Measurements from ENCODE around the gene LMTK3.
"Not testable (repeated sequence)": the region's sequence is repeated elsewhere in the genome, so short reads cannot be mapped to it uniquely, and the experiment has no call there.

The LMTK3 gene

DNA sequence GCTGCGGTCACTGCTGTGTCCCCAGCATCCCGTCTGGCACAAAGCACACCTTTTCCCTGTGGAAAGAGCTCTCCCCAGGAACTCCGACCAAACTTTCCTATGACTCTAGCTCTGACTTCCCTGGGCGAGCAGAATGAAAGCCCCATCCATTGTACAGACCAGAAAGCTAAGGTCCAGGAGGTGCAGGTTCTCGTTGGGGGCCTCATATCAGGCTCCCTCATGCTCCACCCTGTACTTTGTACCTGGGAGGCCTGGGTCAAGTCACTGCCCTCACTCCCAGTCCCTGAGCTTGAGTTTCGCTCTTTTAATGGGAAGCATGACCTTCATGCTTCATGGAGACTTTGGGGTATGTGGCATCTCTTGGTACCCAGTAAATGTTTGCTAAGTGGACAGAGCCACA lies 24.1 kb downstream of the LMTK3 start:
- no peak overlapping the region for H3K27ac ChIP-seq (replicated peaks)
- H3K27me3 ChIP-seq (ENCODE audit: insufficient read depth, poor library complexity, severe bottlenecking): peaks cover 23% of the 10 kb centered on the region
- H3K4me3 ChIP-seq (replicated peaks; ENCODE audit: insufficient read depth, low read length): no peak overlapping the region
- no peak for DNase-seq (ENCODE audit: low read depth in 1 of 2, low spot score in 1 of 2)
- TF ChIP-seq, protein P1, sequence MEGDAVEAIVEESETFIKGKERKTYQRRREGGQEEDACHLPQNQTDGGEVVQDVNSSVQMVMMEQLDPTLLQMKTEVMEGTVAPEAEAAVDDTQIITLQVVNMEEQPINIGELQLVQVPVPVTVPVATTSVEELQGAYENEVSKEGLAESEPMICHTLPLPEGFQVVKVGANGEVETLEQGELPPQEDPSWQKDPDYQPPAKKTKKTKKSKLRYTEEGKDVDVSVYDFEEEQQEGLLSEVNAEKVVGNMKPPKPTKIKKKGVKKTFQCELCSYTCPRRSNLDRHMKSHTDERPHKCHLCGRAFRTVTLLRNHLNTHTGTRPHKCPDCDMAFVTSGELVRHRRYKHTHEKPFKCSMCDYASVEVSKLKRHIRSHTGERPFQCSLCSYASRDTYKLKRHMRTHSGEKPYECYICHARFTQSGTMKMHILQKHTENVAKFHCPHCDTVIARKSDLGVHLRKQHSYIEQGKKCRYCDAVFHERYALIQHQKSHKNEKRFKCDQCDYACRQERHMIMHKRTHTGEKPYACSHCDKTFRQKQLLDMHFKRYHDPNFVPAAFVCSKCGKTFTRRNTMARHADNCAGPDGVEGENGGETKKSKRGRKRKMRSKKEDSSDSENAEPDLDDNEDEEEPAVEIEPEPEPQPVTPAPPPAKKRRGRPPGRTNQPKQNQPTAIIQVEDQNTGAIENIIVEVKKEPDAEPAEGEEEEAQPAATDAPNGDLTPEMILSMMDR (IDR thresholded peaks at IDR 0.05; ENCODE audit: insufficient read depth, low read length): no peak
- TF ChIP-seq POLR2AphosphoS5 (IDR thresholded peaks at IDR 0.05; ENCODE audit: low read depth): no peak
- no peak for TF ChIP-seq SPI1 (IDR thresholded peaks at IDR 0.05; ENCODE audit: borderline replicate concordance, low read depth)
- no peak for TF ChIP-seq GABPA (IDR thresholded peaks at IDR 0.05; ENCODE audit: low read depth)
- TF ChIP-seq, protein P2, sequence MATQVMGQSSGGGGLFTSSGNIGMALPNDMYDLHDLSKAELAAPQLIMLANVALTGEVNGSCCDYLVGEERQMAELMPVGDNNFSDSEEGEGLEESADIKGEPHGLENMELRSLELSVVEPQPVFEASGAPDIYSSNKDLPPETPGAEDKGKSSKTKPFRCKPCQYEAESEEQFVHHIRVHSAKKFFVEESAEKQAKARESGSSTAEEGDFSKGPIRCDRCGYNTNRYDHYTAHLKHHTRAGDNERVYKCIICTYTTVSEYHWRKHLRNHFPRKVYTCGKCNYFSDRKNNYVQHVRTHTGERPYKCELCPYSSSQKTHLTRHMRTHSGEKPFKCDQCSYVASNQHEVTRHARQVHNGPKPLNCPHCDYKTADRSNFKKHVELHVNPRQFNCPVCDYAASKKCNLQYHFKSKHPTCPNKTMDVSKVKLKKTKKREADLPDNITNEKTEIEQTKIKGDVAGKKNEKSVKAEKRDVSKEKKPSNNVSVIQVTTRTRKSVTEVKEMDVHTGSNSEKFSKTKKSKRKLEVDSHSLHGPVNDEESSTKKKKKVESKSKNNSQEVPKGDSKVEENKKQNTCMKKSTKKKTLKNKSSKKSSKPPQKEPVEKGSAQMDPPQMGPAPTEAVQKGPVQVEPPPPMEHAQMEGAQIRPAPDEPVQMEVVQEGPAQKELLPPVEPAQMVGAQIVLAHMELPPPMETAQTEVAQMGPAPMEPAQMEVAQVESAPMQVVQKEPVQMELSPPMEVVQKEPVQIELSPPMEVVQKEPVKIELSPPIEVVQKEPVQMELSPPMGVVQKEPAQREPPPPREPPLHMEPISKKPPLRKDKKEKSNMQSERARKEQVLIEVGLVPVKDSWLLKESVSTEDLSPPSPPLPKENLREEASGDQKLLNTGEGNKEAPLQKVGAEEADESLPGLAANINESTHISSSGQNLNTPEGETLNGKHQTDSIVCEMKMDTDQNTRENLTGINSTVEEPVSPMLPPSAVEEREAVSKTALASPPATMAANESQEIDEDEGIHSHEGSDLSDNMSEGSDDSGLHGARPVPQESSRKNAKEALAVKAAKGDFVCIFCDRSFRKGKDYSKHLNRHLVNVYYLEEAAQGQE (IDR thresholded peaks at IDR 0.05; ENCODE audit: insufficient replicate concordance, low read depth): no peak

DNA sequence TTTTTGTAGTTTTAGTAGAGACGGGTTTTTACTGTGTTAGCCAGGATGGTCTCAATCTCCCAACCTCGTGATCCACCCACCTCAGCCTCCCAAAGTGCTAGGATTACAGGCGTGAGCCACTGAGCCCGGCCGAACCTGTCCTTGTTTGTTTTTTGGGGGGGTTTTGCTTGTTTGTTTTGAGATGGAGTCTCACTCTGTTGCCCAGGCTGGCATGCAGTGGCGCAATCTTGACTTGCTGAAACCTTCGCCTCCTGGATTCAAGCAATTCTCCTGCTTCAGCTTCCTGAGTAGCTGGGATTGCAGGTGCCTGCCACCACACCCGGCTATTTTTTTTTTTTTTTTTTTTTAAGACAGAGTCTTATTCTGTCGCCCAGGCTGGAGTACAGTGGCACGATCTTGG lies 24.9 kb downstream of the LMTK3 start:
- H3K4me3 ChIP-seq (replicated peaks; ENCODE audit: insufficient read depth, low read length); H3K27ac ChIP-seq (replicated peaks); DNase-seq (ENCODE audit: low read depth in 1 of 2, low spot score in 1 of 2): not testable (repeated sequence)
- peaks cover 16% of the 10 kb centered on the region for H3K27me3 ChIP-seq (ENCODE audit: insufficient read depth, poor library complexity, severe bottlenecking)

DNA sequence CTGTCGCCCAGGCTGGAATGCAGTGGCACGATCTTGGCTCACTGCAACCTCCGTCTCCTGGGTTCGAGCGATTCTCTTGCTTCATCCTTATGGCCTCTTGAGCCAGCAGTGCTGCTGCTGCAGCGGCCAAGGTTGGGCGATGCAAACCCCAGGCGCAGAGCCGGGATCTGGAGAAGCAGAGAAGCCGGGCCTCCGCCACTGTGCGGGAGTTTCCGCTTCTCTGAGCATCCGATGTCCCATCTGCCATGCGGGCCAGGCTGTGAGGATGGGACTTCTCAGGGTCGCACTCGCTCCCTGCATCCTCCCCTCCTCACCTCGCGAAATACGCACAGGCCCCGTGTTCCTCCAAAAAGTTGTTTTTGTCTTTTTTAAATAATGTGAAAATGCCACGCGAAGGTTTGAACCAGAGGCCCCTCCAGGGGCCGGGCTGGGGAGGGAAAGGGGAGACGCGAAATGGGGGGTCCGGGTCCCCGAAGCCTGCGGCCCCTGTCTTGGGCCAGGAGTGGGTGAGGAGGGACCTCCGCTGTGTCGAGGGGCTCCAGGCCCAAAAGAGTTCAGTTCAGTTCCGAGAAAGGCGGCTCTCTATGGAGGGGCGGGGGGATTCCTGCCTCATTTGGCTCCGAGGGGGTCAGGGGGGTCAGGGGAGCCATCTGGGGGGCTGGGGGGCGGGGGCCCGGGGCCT lies 26.6 kb downstream of the LMTK3 start:
- TF ChIP-seq SPI1 (IDR thresholded peaks at IDR 0.05; ENCODE audit: borderline replicate concordance, low read depth): no peak
- no peak for TF ChIP-seq GABPA (IDR thresholded peaks at IDR 0.05; ENCODE audit: low read depth)
- TF ChIP-seq, protein P1 (IDR thresholded peaks at IDR 0.05; ENCODE audit: insufficient read depth, low read length): no peak
- no peak for TF ChIP-seq POLR2AphosphoS5 (IDR thresholded peaks at IDR 0.05; ENCODE audit: low read depth)
- TF ChIP-seq, protein P2 (IDR thresholded peaks at IDR 0.05; ENCODE audit: insufficient replicate concordance, low read depth): no peak

DNA sequence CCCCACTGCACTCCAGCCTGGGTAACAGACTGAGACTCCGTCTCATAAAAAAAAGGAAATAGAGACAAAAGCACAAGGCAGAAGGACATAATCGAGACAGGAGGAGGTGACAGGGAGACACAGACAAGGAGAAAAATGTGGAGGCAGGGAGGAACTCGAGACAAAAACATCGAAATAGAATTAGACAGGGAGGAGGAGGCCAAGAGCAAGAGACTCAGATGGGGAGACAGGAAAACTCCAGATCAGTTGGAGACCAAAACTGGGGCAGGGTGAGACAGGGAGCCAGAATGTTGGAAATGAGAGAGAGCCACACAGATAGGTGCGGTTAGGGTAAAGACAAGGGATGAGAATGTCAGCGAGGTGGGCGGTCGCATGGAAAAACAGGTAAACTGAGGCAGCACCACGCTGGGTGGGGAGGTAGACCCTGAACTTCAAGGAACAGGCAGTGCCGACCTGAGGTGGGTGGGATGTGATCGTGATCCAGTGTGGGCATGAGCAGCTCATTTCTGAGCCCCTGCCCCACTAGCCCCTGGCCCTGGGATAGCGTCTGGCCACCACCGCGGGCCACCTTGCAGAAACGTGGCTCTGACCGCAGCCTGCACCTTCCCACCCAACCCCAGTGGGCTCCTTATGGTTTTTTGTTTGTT lies 27.3 kb downstream of the LMTK3 start:
- Histone ChIP-seq H3K27ac (replicated peaks) (no peak overlapping the region), H3K27me3 (ENCODE audit: insufficient read depth, poor library complexity, severe bottlenecking) (peaks cover 3% of the 10 kb centered on the region), H3K4me3 (replicated peaks; ENCODE audit: insufficient read depth, low read length) (no peak overlapping the region)
- no peak for DNase-seq (ENCODE audit: low read depth in 1 of 2, low spot score in 1 of 2)
- TF ChIP-seq SPI1 (IDR thresholded peaks at IDR 0.05; ENCODE audit: borderline replicate concordance, low read depth) (no peak), POLR2AphosphoS5 (IDR thresholded peaks at IDR 0.05; ENCODE audit: low read depth) (no peak), GABPA (IDR thresholded peaks at IDR 0.05; ENCODE audit: low read depth) (no peak)
- TF ChIP-seq, protein P1 (IDR thresholded peaks at IDR 0.05; ENCODE audit: insufficient read depth, low read length): no peak
- TF ChIP-seq, protein P2 (IDR thresholded peaks at IDR 0.05; ENCODE audit: insufficient replicate concordance, low read depth): no peak

More for the DNA sequence above, 26.6 kb downstream of the LMTK3 start:
- H3K4me3 ChIP-seq (replicated peaks; ENCODE audit: insufficient read depth, low read length): no peak overlapping the region
- no peak overlapping the region for H3K27ac ChIP-seq (replicated peaks)
- no peak for DNase-seq (ENCODE audit: low read depth in 1 of 2, low spot score in 1 of 2)
- H3K27me3 ChIP-seq (ENCODE audit: insufficient read depth, poor library complexity, severe bottlenecking): peaks cover 5% of the 10 kb centered on the region
